Ascending aorta (tissue), 2 donors: Measurements from ENCODE around the gene MAP4. TPM values are rescaled to one million over a fixed set of nuclear protein-coding genes. Genes with fewer than 3 reads are reported as not detected.
"Not testable (repeated sequence)": the region's sequence is repeated elsewhere in the genome, so short reads cannot be mapped to it uniquely, and the experiment has no call there.

Experiments
- DNase-seq, 2 donors: peaks; one replicate each; pipeline ENCODE4 v3.0.0-alpha.2; 2019; ENCODE audit warnings: low spot score in 2 of 2
- H3K27ac ChIP-seq, 2 donors: fragments of 200-600 bp; sonication (generic); one replicate each; pipeline ENCODE4 v1.5.1; 2016 to 2017; ENCODE audit warnings: mild to moderate bottlenecking in 1 of 2
- H3K27me3 ChIP-seq: fragments of 200-600 bp; sonication (generic); one replicate; pipeline ENCODE4 v1.5.1; 2017
- H3K36me3 ChIP-seq, 2 donors: fragments of 200-600 bp; sonication (generic); one replicate each; pipeline ENCODE4 v1.5.1; 2016
- H3K4me1 ChIP-seq, 2 donors: fragments of 200-600 bp; sonication (generic); one replicate each; pipeline ENCODE4 v1.5.1; 2016 to 2017; ENCODE audit warnings: mild to moderate bottlenecking in 1 of 2
- H3K4me3 ChIP-seq, 2 donors: fragments of 200-600 bp; sonication (generic); one replicate each; pipeline ENCODE4 v1.5.1; 2016 to 2017; ENCODE audit warnings: mild to moderate bottlenecking in 1 of 2
- H3K9me3 ChIP-seq, 2 donors: fragments of 200-600 bp; sonication (generic); one replicate each; pipeline ENCODE4 v1.5.1; 2016
- CTCF ChIP-seq, 3 experiments: fragments of 200-600 bp in 2 of 3; fragments of 450-650 bp in 1 of 3; sonication (generic) in 2 of 3; IDR thresholded peaks; one replicate each; pipeline ENCODE4 v1.5.1; 2016 to 2019; ENCODE audit warnings: antibody characterized with exemption in 3 of 3, mild to moderate bottlenecking in 1 of 3, moderate library complexity in 1 of 3
- intact Hi-C: fragments of 100-400 bp; cut with DNase I; formaldehyde crosslinking; loops from one replicate; pipeline ENCODE4 v1.15.1; 2023
- total RNA-seq: library from RNA; depleted of rRNA; stranded (reverse); fragments of >200 nt; gene quantifications from one replicate; pipeline ENCODE4 v1.1.0, GENCODE V29; 2016

MAP4 gene
- total RNA-seq, 1 donor from 2014 or later = 140 TPM

DNA sequence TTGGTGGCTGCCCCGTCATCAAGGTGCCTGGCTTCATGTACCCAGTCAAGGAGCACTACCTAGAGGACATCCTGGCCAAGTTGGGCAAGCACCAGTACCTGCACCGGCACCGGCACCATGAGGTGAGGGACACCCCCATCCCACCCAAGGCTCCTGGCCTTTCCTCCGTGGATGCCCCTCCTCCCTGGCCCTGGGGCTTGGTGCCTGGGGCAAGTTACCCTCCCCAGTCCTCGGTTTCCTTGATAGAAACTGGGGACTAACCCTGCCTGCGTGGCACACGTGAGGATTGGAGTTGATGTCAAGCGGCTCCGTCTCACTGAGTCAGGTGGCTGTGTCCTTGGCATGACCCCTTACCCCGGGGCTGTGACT lies 169.4 kb downstream of the MAP4 start:
- no peaks in the 10 kb centered on the region for H3K9me3 ChIP-seq
- intact Hi-C loops = no loop called here
- DNase-seq = no peak
- no peaks in the 10 kb centered on the region for H3K27me3 ChIP-seq
- no peak for TF ChIP-seq CTCF (IDR thresholded peaks at IDR 0.05)
- H3K4me3 ChIP-seq = no peak overlapping the region
- H3K27ac ChIP-seq = no peak overlapping the region
- peaks cover 87 to 95% of the 10 kb centered on the region in 2 donors for H3K36me3 ChIP-seq
- no peaks in the 10 kb centered on the region for H3K4me1 ChIP-seq

GRCh38 chr3:47846186-47846879 lies 169.9 kb downstream of the MAP4 start:
- H3K4me3 ChIP-seq = no peak overlapping the region
- no peaks in the 10 kb centered on the region for H3K27me3 ChIP-seq
- TF ChIP-seq CTCF (IDR thresholded peaks at IDR 0.05) = no peak
- H3K4me1 ChIP-seq = no peaks in the 10 kb centered on the region
- H3K9me3 ChIP-seq = no peaks in the 10 kb centered on the region
- H3K36me3 ChIP-seq = peaks cover 84 to 95% of the 10 kb centered on the region in 2 donors
- intact Hi-C loops = no loop called here
- no peak overlapping the region for H3K27ac ChIP-seq
- DNase-seq = no peak

DNA sequence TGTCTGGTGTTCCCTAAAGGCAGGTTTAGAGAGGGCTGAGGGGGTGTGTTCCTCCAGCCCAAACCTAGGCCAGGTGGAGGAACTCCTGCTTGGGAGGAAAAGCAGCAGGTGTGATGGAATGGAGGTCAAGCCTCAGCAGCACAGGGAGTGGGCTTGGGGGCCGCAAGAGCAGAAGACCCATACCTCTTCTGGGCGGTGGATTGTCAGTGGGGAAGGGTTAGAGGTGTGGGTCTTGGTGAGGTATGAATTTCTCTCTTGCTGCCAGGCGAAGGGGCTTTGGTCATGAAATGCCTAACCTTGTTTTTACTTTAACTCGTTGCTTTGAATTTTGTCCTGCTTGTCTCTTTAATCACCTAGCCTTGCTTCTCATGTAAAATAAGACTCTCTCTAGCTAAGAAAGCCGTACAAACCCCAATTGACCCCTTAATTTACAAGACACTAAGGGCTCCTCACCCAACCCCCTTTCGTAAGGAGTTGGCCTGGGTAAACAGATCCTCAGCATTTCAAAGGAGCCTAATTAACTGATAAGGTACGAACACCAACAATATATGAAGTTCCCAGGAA lies 174.3 kb downstream of the MAP4 start:
- TF ChIP-seq CTCF (IDR thresholded peaks at IDR 0.05) = no peak
- intact Hi-C loops = no loop called here
- H3K9me3 ChIP-seq = no peaks in the 10 kb centered on the region
- peaks cover 73 to 90% of the 10 kb centered on the region in 2 donors for H3K36me3 ChIP-seq
- no peak for DNase-seq
- no peaks in the 10 kb centered on the region for H3K4me1 ChIP-seq
- no peak overlapping the region for H3K27ac ChIP-seq
- no peak overlapping the region for H3K4me3 ChIP-seq
- no peaks in the 10 kb centered on the region for H3K27me3 ChIP-seq

GRCh38 chr3:47838503-47838902 lies 177.7 kb downstream of the MAP4 start:
- Histone ChIP-seq H3K27ac (no peak overlapping the region), H3K4me3 (no peak overlapping the region), H3K36me3 (peaks cover 68 to 79% of the 10 kb centered on the region in 2 donors), H3K27me3 (no peaks in the 10 kb centered on the region), H3K9me3 (no peaks in the 10 kb centered on the region), H3K4me1 (no peaks in the 10 kb centered on the region)
- DNase-seq = no peak
- no peak for TF ChIP-seq CTCF (IDR thresholded peaks at IDR 0.05)
- intact Hi-C loops = no loop called here

GRCh38 chr3:47836986-47837385 lies 179.2 kb downstream of the MAP4 start:
- TF ChIP-seq CTCF (IDR thresholded peaks at IDR 0.05) = no peak
- intact Hi-C loops = loop anchor here (2.0 kb wide), 2 partner anchors 154 to 314 kb away; no protein-coding TSS in a partner anchor
- DNase-seq = no peak
- no peaks in the 10 kb centered on the region for H3K4me1 ChIP-seq
- H3K9me3 ChIP-seq = no peaks in the 10 kb centered on the region
- no peaks in the 10 kb centered on the region for H3K27me3 ChIP-seq
- peak overlapping the region; percentile 14 to 43 for H3K27ac ChIP-seq
- no peak overlapping the region for H3K4me3 ChIP-seq
- H3K36me3 ChIP-seq = peaks cover 60 to 79% of the 10 kb centered on the region in 2 donors

GRCh38 chr3:47829482-47829881 lies 186.7 kb downstream of the MAP4 start:
- intact Hi-C loops, DNase-seq, H3K27ac ChIP-seq, H3K4me1 ChIP-seq, H3K4me3 ChIP-seq, H3K9me3 ChIP-seq, H3K27me3 ChIP-seq: not testable (repeated sequence)
- peaks cover 60 to 71% of the 10 kb centered on the region in 2 donors for H3K36me3 ChIP-seq
